HG02981 (cell line): ENCODE results near the gene SLIT3.

Experiments used
- ATAC-seq: cut with Tn5 transposase; IDR thresholded peaks from one replicate; pipeline ENCODE4 v1.9.1; 2021; ENCODE audit warnings: mild to moderate bottlenecking, moderate library complexity; ENCODE audit not compliant: unreplicated experiment

The SLIT3 gene

GRCh38 chr5:168669156-168669555, 631.8 kb downstream of the SLIT3 start:
- no peak for ATAC-seq

GRCh38 chr5:168668078-168668477, 632.9 kb downstream of the SLIT3 start:
- no peak for ATAC-seq

GRCh38 chr5:168667301-168667840, 633.6 kb downstream of the SLIT3 start:
- no peak for ATAC-seq

GRCh38 chr5:168666356-168666755, 634.6 kb downstream of the SLIT3 start:
- ATAC-seq, result no peak

GRCh38 chr5:168663276-168664004, 637.5 kb downstream of the SLIT3 start:
- ATAC-seq, result no peak

- no peak for ATAC-seq
Observed at GRCh38 chr5:168661593-168662485, 639.1 kb downstream of the SLIT3 start.

- ATAC-seq, result no peak
Observed at GRCh38 chr5:168660691-168661090, 640.2 kb downstream of the SLIT3 start.

GRCh38 chr5:168659286-168659847, 641.6 kb downstream of the SLIT3 start:
- ATAC-seq, result no peak

GRCh38 chr5:168658394-168658793, 642.5 kb downstream of the SLIT3 start:
- ATAC-seq, result no peak

- no peak for ATAC-seq
Observed at GRCh38 chr5:168656633-168657032, 644.3 kb downstream of the SLIT3 start.

- no peak for ATAC-seq
Observed at GRCh38 chr5:168655316-168655715, 645.6 kb downstream of the SLIT3 start.

GRCh38 chr5:168654211-168654721, 646.7 kb downstream of the SLIT3 start:
- no peak for ATAC-seq

- ATAC-seq, result no peak
Observed at GRCh38 chr5:168653626-168654025, 647.3 kb downstream of the SLIT3 start.

- ATAC-seq, result no peak
Observed at GRCh38 chr5:168651648-168652047, 649.3 kb downstream of the SLIT3 start.

GRCh38 chr5:168649306-168649705, 651.6 kb downstream of the SLIT3 start:
- ATAC-seq, result no peak

GRCh38 chr5:168648576-168648975, 652.4 kb downstream of the SLIT3 start:
- no peak for ATAC-seq

GRCh38 chr5:168648016-168648415, 652.9 kb downstream of the SLIT3 start:
- no peak for ATAC-seq

GRCh38 chr5:168647083-168647482, 653.9 kb downstream of the SLIT3 start:
- ATAC-seq, result no peak

GRCh38 chr5:168646335-168646734, 654.6 kb downstream of the SLIT3 start:
- no peak for ATAC-seq

- ATAC-seq, result no peak
Observed at GRCh38 chr5:168645195-168645594, 655.7 kb downstream of the SLIT3 start.

GRCh38 chr5:168642019-168642418, 658.9 kb downstream of the SLIT3 start:
- ATAC-seq, result no peak
